ENCODE results near the gene CCR5. TPM values are rescaled to one million over a fixed set of nuclear protein-coding genes. Genes with fewer than 3 reads are reported as not detected.

The CCR5 gene
- total RNA-seq, 1 donor from 2014 or later, result 0.52 TPM

- no peak overlapping the region for H3K4me3 ChIP-seq (ENCODE audit: low read length in 3 of 3)
- H3K9me3 ChIP-seq (ENCODE audit: control insufficient read depth in 3 of 3, low read length in 3 of 3), result no peaks in the 10 kb centered on the region
- H3K27ac ChIP-seq (ENCODE audit: low read depth, low read length), result no peak overlapping the region
- H3K27me3 ChIP-seq (ENCODE audit: control insufficient read depth in 3 of 3, insufficient read depth in 3 of 3, low read length in 3 of 3), result no peaks in the 10 kb centered on the region
- H3K9ac ChIP-seq (ENCODE audit: low read depth in 1 of 3, low read length in 3 of 3), result no peak overlapping the region
- H3K4me1 ChIP-seq (ENCODE audit: control insufficient read depth in 3 of 3, insufficient read depth in 3 of 3, low read length in 3 of 3), result peaks cover 0 to 15% (median 14%) of the 10 kb centered on the region in 3 donors
- H3K36me3 ChIP-seq (ENCODE audit: control insufficient read depth in 3 of 3, insufficient read depth in 3 of 3, low read length in 3 of 3), result no peaks in the 10 kb centered on the region
Measured at GRCh38 chr3:46413951-46414350, 43.2 kb downstream of the CCR5 start.

- H3K27me3 ChIP-seq (ENCODE audit: control insufficient read depth in 3 of 3, insufficient read depth in 3 of 3, low read length in 3 of 3), result no peaks in the 10 kb centered on the region
- no peak overlapping the region for H3K4me3 ChIP-seq (ENCODE audit: low read length in 3 of 3)
- no peaks in the 10 kb centered on the region for H3K36me3 ChIP-seq (ENCODE audit: control insufficient read depth in 3 of 3, insufficient read depth in 3 of 3, low read length in 3 of 3)
- H3K9ac ChIP-seq (ENCODE audit: low read depth in 1 of 3, low read length in 3 of 3), result no peak overlapping the region
- H3K9me3 ChIP-seq (ENCODE audit: control insufficient read depth in 3 of 3, low read length in 3 of 3), result no peaks in the 10 kb centered on the region
- peaks cover 0 to 15% (median 14%) of the 10 kb centered on the region in 3 donors for H3K4me1 ChIP-seq (ENCODE audit: control insufficient read depth in 3 of 3, insufficient read depth in 3 of 3, low read length in 3 of 3)
- no peak overlapping the region for H3K27ac ChIP-seq (ENCODE audit: low read depth, low read length)
Measured at GRCh38 chr3:46414739-46415138, 44.0 kb downstream of the CCR5 start.

GRCh38 chr3:46416125-46416810 lies 45.5 kb downstream of the CCR5 start:
- no peak overlapping the region for H3K27ac ChIP-seq (ENCODE audit: low read depth, low read length)
- peaks cover 0 to 14% (median 12%) of the 10 kb centered on the region in 3 donors for H3K4me1 ChIP-seq (ENCODE audit: control insufficient read depth in 3 of 3, insufficient read depth in 3 of 3, low read length in 3 of 3)
- no peak overlapping the region for H3K9ac ChIP-seq (ENCODE audit: low read depth in 1 of 3, low read length in 3 of 3)
- no peaks in the 10 kb centered on the region for H3K27me3 ChIP-seq (ENCODE audit: control insufficient read depth in 3 of 3, insufficient read depth in 3 of 3, low read length in 3 of 3)
- no peaks in the 10 kb centered on the region for H3K36me3 ChIP-seq (ENCODE audit: control insufficient read depth in 3 of 3, insufficient read depth in 3 of 3, low read length in 3 of 3)
- H3K9me3 ChIP-seq (ENCODE audit: control insufficient read depth in 3 of 3, low read length in 3 of 3), result no peaks in the 10 kb centered on the region
- H3K4me3 ChIP-seq (ENCODE audit: low read length in 3 of 3), result no peak overlapping the region

GRCh38 chr3:46416811-46417510 lies 46.2 kb downstream of the CCR5 start:
- Histone ChIP-seq H3K9ac (ENCODE audit: low read depth in 1 of 3, low read length in 3 of 3) (no peak overlapping the region), H3K27ac (ENCODE audit: low read depth, low read length) (no peak overlapping the region), H3K4me1 (ENCODE audit: control insufficient read depth in 3 of 3, insufficient read depth in 3 of 3, low read length in 3 of 3) (peaks cover 0 to 14% (median 12%) of the 10 kb centered on the region in 3 donors), H3K9me3 (ENCODE audit: control insufficient read depth in 3 of 3, low read length in 3 of 3) (no peaks in the 10 kb centered on the region), H3K27me3 (ENCODE audit: control insufficient read depth in 3 of 3, insufficient read depth in 3 of 3, low read length in 3 of 3) (no peaks in the 10 kb centered on the region), H3K36me3 (ENCODE audit: control insufficient read depth in 3 of 3, insufficient read depth in 3 of 3, low read length in 3 of 3) (no peaks in the 10 kb centered on the region), H3K4me3 (ENCODE audit: low read length in 3 of 3) (no peak overlapping the region)

GRCh38 chr3:46417841-46418611 lies 47.3 kb downstream of the CCR5 start:
- H3K4me1 ChIP-seq (ENCODE audit: control insufficient read depth in 3 of 3, insufficient read depth in 3 of 3, low read length in 3 of 3), result peaks cover 0 to 14% (median 8%) of the 10 kb centered on the region in 3 donors
- no peak overlapping the region for H3K27ac ChIP-seq (ENCODE audit: low read depth, low read length)

GRCh38 chr3:46419816-46420215 lies 49.1 kb downstream of the CCR5 start:
- H3K9me3 ChIP-seq (ENCODE audit: control insufficient read depth in 3 of 3, low read length in 3 of 3), result no peaks in the 10 kb centered on the region
- H3K9ac ChIP-seq (ENCODE audit: low read depth in 1 of 3, low read length in 3 of 3), result no peak overlapping the region
- no peaks in the 10 kb centered on the region for H3K36me3 ChIP-seq (ENCODE audit: control insufficient read depth in 3 of 3, insufficient read depth in 3 of 3, low read length in 3 of 3)
- no peaks in the 10 kb centered on the region for H3K27me3 ChIP-seq (ENCODE audit: control insufficient read depth in 3 of 3, insufficient read depth in 3 of 3, low read length in 3 of 3)
- H3K4me1 ChIP-seq (ENCODE audit: control insufficient read depth in 3 of 3, insufficient read depth in 3 of 3, low read length in 3 of 3), result peaks cover 0 to 14% (median 5%) of the 10 kb centered on the region in 3 donors
- no peak overlapping the region for H3K4me3 ChIP-seq (ENCODE audit: low read length in 3 of 3)
- no peak overlapping the region for H3K27ac ChIP-seq (ENCODE audit: low read depth, low read length)

More at GRCh38 chr3:46417841-46418611, 47.3 kb downstream of the CCR5 start:
- Histone ChIP-seq H3K9me3 (ENCODE audit: control insufficient read depth in 3 of 3, low read length in 3 of 3) (no peaks in the 10 kb centered on the region), H3K27me3 (ENCODE audit: control insufficient read depth in 3 of 3, insufficient read depth in 3 of 3, low read length in 3 of 3) (no peaks in the 10 kb centered on the region), H3K4me3 (ENCODE audit: low read length in 3 of 3) (no peak overlapping the region), H3K9ac (ENCODE audit: low read depth in 1 of 3, low read length in 3 of 3) (no peak overlapping the region), H3K36me3 (ENCODE audit: control insufficient read depth in 3 of 3, insufficient read depth in 3 of 3, low read length in 3 of 3) (no peaks in the 10 kb centered on the region)

- no peaks in the 10 kb centered on the region for H3K27me3 ChIP-seq (ENCODE audit: control insufficient read depth in 3 of 3, insufficient read depth in 3 of 3, low read length in 3 of 3)
- H3K4me1 ChIP-seq (ENCODE audit: control insufficient read depth in 3 of 3, insufficient read depth in 3 of 3, low read length in 3 of 3), result peaks cover 0 to 14% (median 5%) of the 10 kb centered on the region in 3 donors
- no peaks in the 10 kb centered on the region for H3K36me3 ChIP-seq (ENCODE audit: control insufficient read depth in 3 of 3, insufficient read depth in 3 of 3, low read length in 3 of 3)
- no peak overlapping the region for H3K27ac ChIP-seq (ENCODE audit: low read depth, low read length)
- no peak overlapping the region for H3K4me3 ChIP-seq (ENCODE audit: low read length in 3 of 3)
- H3K9me3 ChIP-seq (ENCODE audit: control insufficient read depth in 3 of 3, low read length in 3 of 3), result no peaks in the 10 kb centered on the region
- H3K9ac ChIP-seq (ENCODE audit: low read depth in 1 of 3, low read length in 3 of 3), result no peak overlapping the region
Measured at GRCh38 chr3:46420931-46421330, 50.2 kb downstream of the CCR5 start.

GRCh38 chr3:46422617-46423016 lies 51.9 kb downstream of the CCR5 start:
- Histone ChIP-seq H3K36me3 (ENCODE audit: control insufficient read depth in 3 of 3, insufficient read depth in 3 of 3, low read length in 3 of 3) (no peaks in the 10 kb centered on the region), H3K4me1 (ENCODE audit: control insufficient read depth in 3 of 3, insufficient read depth in 3 of 3, low read length in 3 of 3) (no peaks in the 10 kb centered on the region), H3K27me3 (ENCODE audit: control insufficient read depth in 3 of 3, insufficient read depth in 3 of 3, low read length in 3 of 3) (no peaks in the 10 kb centered on the region), H3K9me3 (ENCODE audit: control insufficient read depth in 3 of 3, low read length in 3 of 3) (no peaks in the 10 kb centered on the region), H3K27ac (ENCODE audit: low read depth, low read length) (no peak overlapping the region), H3K4me3 (ENCODE audit: low read length in 3 of 3) (no peak overlapping the region), H3K9ac (ENCODE audit: low read depth in 1 of 3, low read length in 3 of 3) (no peak overlapping the region)

- H3K9ac ChIP-seq (ENCODE audit: low read depth in 1 of 3, low read length in 3 of 3), result no peak overlapping the region
- H3K9me3 ChIP-seq (ENCODE audit: control insufficient read depth in 3 of 3, low read length in 3 of 3), result no peaks in the 10 kb centered on the region
- no peak overlapping the region for H3K4me3 ChIP-seq (ENCODE audit: low read length in 3 of 3)
- H3K27ac ChIP-seq (ENCODE audit: low read depth, low read length), result no peak overlapping the region
- H3K4me1 ChIP-seq (ENCODE audit: control insufficient read depth in 3 of 3, insufficient read depth in 3 of 3, low read length in 3 of 3), result peaks cover 0 to 3% (median 0%) of the 10 kb centered on the region in 3 donors
- H3K36me3 ChIP-seq (ENCODE audit: control insufficient read depth in 3 of 3, insufficient read depth in 3 of 3, low read length in 3 of 3), result no peaks in the 10 kb centered on the region
- H3K27me3 ChIP-seq (ENCODE audit: control insufficient read depth in 3 of 3, insufficient read depth in 3 of 3, low read length in 3 of 3), result no peaks in the 10 kb centered on the region
Measured at GRCh38 chr3:46423588-46423987, 52.8 kb downstream of the CCR5 start.

Data from skeletal muscle tissue (tissue), 4 donors.